Endothelial cell of umbilical vein (primary cell): Measurements from ENCODE around the gene NALCN. TPM values are rescaled to one million over a fixed set of nuclear protein-coding genes. Genes with fewer than 3 reads are reported as not detected.
A peak's percentile ranks its signal among the peaks of the same experiment; 100 is the strongest.

Experiments
- BruUV-seq: library from RNA; stranded (reverse); fragments of 400-500 nt; replicated peaks from 2 replicates; lab custom pipeline; 2021; lab: Mats Ljungman, UMichigan
- CTCF ChIA-PET: fragments of 300-600, 350-600 bp; sonication (Branson Sonifier 250); formaldehyde crosslinking; loops from one replicate; lab custom pipeline; 2021; ENCODE audit warnings: antibody characterized with exemption, inconsistent platforms; lab: Charles Lee
- POLR2A ChIA-PET: fragments of 300-600, 350-600 bp; sonication (Branson Sonifier 250); formaldehyde crosslinking; loops from one replicate; lab custom pipeline; 2021; ENCODE audit warnings: antibody characterized with exemption, inconsistent platforms; lab: Charles Lee
- DNase-seq: peaks from one replicate; pipeline ENCODE4 v3.0.0-alpha.2; 2011; ENCODE audit warnings: low read depth, low spot score
- FAIRE-seq: peaks from 2 replicates; lab custom pipeline; 2011; peaks lifted over from hg19 to GRCh38; lab: Jason Lieb, UNC
- H2AFZ ChIP-seq: 2 replicates; pipeline ENCODE4 v1.6.0; 2012; ENCODE audit warnings: low read depth, low read length, control low read depth, inconsistent platforms
- H3K27ac ChIP-seq: 2 replicates; pipeline ENCODE4 v1.5.1; 2011; ENCODE audit warnings: low read depth, mild to moderate bottlenecking, control low read depth, low read length, moderate library complexity; ENCODE audit not compliant: insufficient read depth
- H3K27me3 ChIP-seq, 2 experiments: 2 replicates each; pipeline versions ENCODE4 v1.6.0 to v1.6.1; 2011; ENCODE audit warnings: low read length in 2 of 2, mixed read lengths in 1 of 2; ENCODE audit not compliant: control insufficient read depth in 2 of 2, insufficient read depth in 2 of 2
- H3K36me3 ChIP-seq, 2 experiments: 2 replicates in 1 of 2; 3 replicates in 1 of 2; pipeline ENCODE4 v1.5.1; 2011; ENCODE audit warnings: low read length in 2 of 2, mild to moderate bottlenecking in 1 of 2, moderate library complexity in 1 of 2; ENCODE audit not compliant: control insufficient read depth in 2 of 2, insufficient read depth in 2 of 2; ENCODE audit errors: extremely low read depth in 1 of 2
- H3K4me1 ChIP-seq: 3 replicates; pipeline ENCODE4 v1.5.1; 2011; ENCODE audit warnings: mild to moderate bottlenecking, low read length; ENCODE audit not compliant: control insufficient read depth, insufficient read depth; ENCODE audit errors: extremely low read depth
- H3K4me2 ChIP-seq: 2 replicates; pipeline ENCODE4 v1.6.1; 2011; ENCODE audit warnings: low read length, control low read depth, mixed read lengths; ENCODE audit not compliant: insufficient read depth
- H3K4me3 ChIP-seq, 3 experiments: fragments of 200-600 bp in 1 of 3; sonication (generic), shearing (Covaris generic) in 1 of 3; replicated peaks in 1 of 3; 2 replicates each; pipeline ENCODE4 v1.5.1; 2011 to 2016; ENCODE audit warnings: control low read depth in 3 of 3, low read length in 3 of 3, mild to moderate bottlenecking in 2 of 3, inconsistent platforms in 1 of 3, low read depth in 1 of 3, moderate library complexity in 1 of 3; ENCODE audit not compliant: insufficient read depth in 1 of 3
- H3K79me2 ChIP-seq: 2 replicates; pipeline ENCODE4 v1.6.0; 2012; ENCODE audit warnings: low read length, inconsistent platforms; ENCODE audit not compliant: control insufficient read depth, insufficient read depth
- H3K9ac ChIP-seq: replicated peaks from 2 replicates; pipeline ENCODE3; 2011; ENCODE audit warnings: low read length, control low read depth; ENCODE audit not compliant: insufficient read depth; ENCODE audit errors: extremely low read depth
- H3K9me1 ChIP-seq: replicated peaks from 3 replicates; pipeline ENCODE4 v1.6.0; 2011; ENCODE audit warnings: mild to moderate bottlenecking, low read length; ENCODE audit not compliant: control insufficient read depth, insufficient read depth; ENCODE audit errors: extremely low read depth
- H3K9me3 ChIP-seq: replicated peaks from 2 replicates; pipeline ENCODE4 v1.5.1; 2012; ENCODE audit warnings: low read length, inconsistent platforms; ENCODE audit not compliant: control insufficient read depth, insufficient read depth
- H4K20me1 ChIP-seq: replicated peaks from 2 replicates; pipeline ENCODE3; 2011; ENCODE audit warnings: mild to moderate bottlenecking, low read length; ENCODE audit not compliant: control insufficient read depth, insufficient read depth; ENCODE audit errors: extremely low read depth
- EZH2 ChIP-seq: IDR thresholded peaks from 2 replicates; pipeline ENCODE4 v1.6.1; 2012; ENCODE audit warnings: borderline replicate concordance, low read depth, mild to moderate bottlenecking, moderate library complexity, low read length, inconsistent platforms; ENCODE audit not compliant: severe bottlenecking
- FOS ChIP-seq: IDR thresholded peaks from 2 replicates; pipeline ENCODE4 v1.6.1; 2011; ENCODE audit warnings: mild to moderate bottlenecking, low read length, moderate library complexity, borderline replicate concordance; ENCODE audit not compliant: insufficient read depth
- GATA2 ChIP-seq: IDR thresholded peaks from 2 replicates; pipeline ENCODE4 v1.7.0; 2011; ENCODE audit warnings: low read depth, mild to moderate bottlenecking, moderate library complexity, mixed read lengths, low read length; ENCODE audit not compliant: insufficient read length, insufficient read depth
- JUN ChIP-seq: IDR thresholded peaks from 2 replicates; pipeline ENCODE4 v1.6.1; 2011; ENCODE audit warnings: borderline replicate concordance, low read depth; ENCODE audit not compliant: insufficient read length, insufficient read depth
- MYC ChIP-seq: IDR thresholded peaks from one replicate; pipeline ENCODE4 v1.6.1; 2011; ENCODE audit warnings: mild to moderate bottlenecking, low read depth, low read length
- POLR2A ChIP-seq: IDR thresholded peaks from 2 replicates; pipeline ENCODE4 v1.6.1; 2012; ENCODE audit warnings: low read depth, mild to moderate bottlenecking, control low read depth, low read length
- POLR2AphosphoS5 ChIP-seq: IDR thresholded peaks from 2 replicates; pipeline ENCODE4 v1.6.1; 2012; ENCODE audit warnings: low read depth, mild to moderate bottlenecking, control low read depth, low read length, moderate library complexity; ENCODE audit not compliant: insufficient read depth
- dilution Hi-C: fragments of 300-500 bp; cut with MboI; formaldehyde crosslinking; loops from one replicate; pipeline ENCODE4 v1.15.0; 2019; ENCODE audit warnings: low sequenced_read_pairs; ENCODE audit not compliant: extremely low pct_ligation_motif_present
- intact Hi-C: fragments of 100-400 bp; cut with micrococcal nuclease; formaldehyde crosslinking; loops from one replicate; pipeline ENCODE4 v1.10.0; 2022
- polyA plus RNA-seq, 4 experiments: library from polyadenylated mRNA; depleted of rRNA in 3 of 4; stranded (reverse) in 3 of 4; unstranded in 1 of 4; fragments of >200 nt; gene quantifications; 2 replicates each; pipeline versions ENCODE4 v1.2.1 to v1.2.3, GENCODE V29; 2011 to 2012; ENCODE audit warnings: missing spikeins in 1 of 4
- total RNA-seq: library from RNA; stranded (reverse); gene quantifications from 2 replicates; pipeline ENCODE4 v1.2.3, GENCODE V29; 2021
- TF ChIP-seq, protein P1 (sequence below), 2 donors: IDR thresholded peaks; 1 replicate in 1 of 2; 2 replicates in 1 of 2; pipeline ENCODE4 v1.5.1; 2011; ENCODE audit warnings: low read length in 2 of 2, mild to moderate bottlenecking in 2 of 2, moderate library complexity in 2 of 2, control low read depth in 1 of 2, inconsistent platforms in 1 of 2, low read depth in 1 of 2; ENCODE audit not compliant: insufficient read depth in 1 of 2; ENCODE audit errors: extremely low read depth in 1 of 2
- TF ChIP-seq, protein P2 (sequence below): IDR thresholded peaks from 2 replicates; pipeline ENCODE4 v1.6.1; 2011; ENCODE audit not compliant: insufficient read depth, insufficient read length

Gene NALCN
- total and polyA plus RNA-seq, 2 donors (not counting 3 experiments of a cell fraction or from before 2014, with no cell fraction given) = 3.3 to 4.4 TPM

DNA sequence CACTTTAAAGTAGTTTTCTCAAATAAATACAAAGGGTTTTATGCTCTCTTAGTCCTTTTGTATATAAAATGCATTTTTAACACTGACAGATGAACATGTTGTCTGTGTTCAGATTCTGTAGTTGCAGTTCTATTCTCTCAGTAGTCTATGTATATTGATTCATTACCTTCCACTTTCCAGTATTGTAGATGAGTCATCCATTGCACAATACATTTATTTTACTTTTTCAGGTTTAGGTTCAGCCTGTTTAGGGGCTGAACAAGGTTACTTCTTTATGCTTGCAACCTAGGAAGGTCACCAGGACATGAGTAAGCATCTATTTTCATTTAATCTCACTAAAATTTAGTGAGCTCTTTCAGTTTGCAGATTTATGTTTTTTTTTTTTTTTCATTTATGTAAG lies 173.6 kb downstream of the NALCN start:
- DNase-seq = no peak
- Histone ChIP-seq H3K79me2 (no peaks in the 10 kb centered on the region), H3K4me2 (no peak overlapping the region), H3K27ac (no peak overlapping the region), H3K9ac (no peak overlapping the region), H3K9me1 (no peaks in the 10 kb centered on the region), H3K36me3 (no peaks in the 10 kb centered on the region), H3K4me1 (no peaks in the 10 kb centered on the region), H4K20me1 (no peaks in the 10 kb centered on the region), H2AFZ (no peak overlapping the region), H3K4me3 (no peak overlapping the region), H3K9me3 (no peaks in the 10 kb centered on the region), H3K27me3 (no peaks in the 10 kb centered on the region)
- no TSS peak for BruUV-seq
- FAIRE-seq = no peak
- TF ChIP-seq FOS = peak; percentile 71
- TF ChIP-seq EZH2 = no peak
- no peak for TF ChIP-seq MYC
- no peak for TF ChIP-seq POLR2AphosphoS5
- TF ChIP-seq GATA2 = no peak
- dilution Hi-C loops (no loop called here), intact Hi-C loops (no loop called here)
- ChIA-PET POLR2A (no interaction called here), CTCF (interaction anchor here (1.1 kb wide), 1 partner anchor 31 kb away, joined by 3 read pairs; no protein-coding TSS in a partner anchor)

DNA sequence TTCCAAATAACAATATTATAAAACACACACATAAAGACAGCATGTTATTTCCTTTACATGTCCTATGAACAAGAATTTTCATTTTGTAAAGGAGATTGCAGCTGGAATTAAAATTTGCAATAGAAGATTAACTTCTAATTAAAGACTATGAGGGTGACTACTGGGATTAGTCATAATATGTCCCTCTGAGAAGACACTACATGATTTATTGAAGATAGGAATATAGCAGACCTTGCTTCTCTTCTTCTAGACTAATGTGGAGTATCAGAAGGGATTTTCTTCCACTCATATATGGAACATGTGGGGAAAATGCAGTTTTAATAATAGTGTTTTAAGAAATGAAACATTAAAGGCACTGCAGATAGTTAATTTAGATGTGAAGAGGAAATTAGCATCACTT lies 177.8 kb downstream of the NALCN start:
- no TSS peak for BruUV-seq
- Histone ChIP-seq H3K27me3 (no peaks in the 10 kb centered on the region), H3K36me3 (no peaks in the 10 kb centered on the region), H3K4me1 (no peaks in the 10 kb centered on the region), H3K9me1 (no peaks in the 10 kb centered on the region), H3K4me3 (no peak overlapping the region), H2AFZ (no peak overlapping the region), H4K20me1 (no peaks in the 10 kb centered on the region), H3K79me2 (no peaks in the 10 kb centered on the region), H3K27ac (no peak overlapping the region), H3K9me3 (no peaks in the 10 kb centered on the region), H3K4me2 (no peak overlapping the region), H3K9ac (no peak overlapping the region)
- FAIRE-seq (no peak), DNase-seq (no peak)
- POLR2A ChIA-PET = no interaction called here
- CTCF ChIA-PET = interaction anchor here (1.2 kb wide), 1 partner anchor 10 kb away, joined by 3 read pairs; no protein-coding TSS in a partner anchor
- TF ChIP-seq, protein P1, sequence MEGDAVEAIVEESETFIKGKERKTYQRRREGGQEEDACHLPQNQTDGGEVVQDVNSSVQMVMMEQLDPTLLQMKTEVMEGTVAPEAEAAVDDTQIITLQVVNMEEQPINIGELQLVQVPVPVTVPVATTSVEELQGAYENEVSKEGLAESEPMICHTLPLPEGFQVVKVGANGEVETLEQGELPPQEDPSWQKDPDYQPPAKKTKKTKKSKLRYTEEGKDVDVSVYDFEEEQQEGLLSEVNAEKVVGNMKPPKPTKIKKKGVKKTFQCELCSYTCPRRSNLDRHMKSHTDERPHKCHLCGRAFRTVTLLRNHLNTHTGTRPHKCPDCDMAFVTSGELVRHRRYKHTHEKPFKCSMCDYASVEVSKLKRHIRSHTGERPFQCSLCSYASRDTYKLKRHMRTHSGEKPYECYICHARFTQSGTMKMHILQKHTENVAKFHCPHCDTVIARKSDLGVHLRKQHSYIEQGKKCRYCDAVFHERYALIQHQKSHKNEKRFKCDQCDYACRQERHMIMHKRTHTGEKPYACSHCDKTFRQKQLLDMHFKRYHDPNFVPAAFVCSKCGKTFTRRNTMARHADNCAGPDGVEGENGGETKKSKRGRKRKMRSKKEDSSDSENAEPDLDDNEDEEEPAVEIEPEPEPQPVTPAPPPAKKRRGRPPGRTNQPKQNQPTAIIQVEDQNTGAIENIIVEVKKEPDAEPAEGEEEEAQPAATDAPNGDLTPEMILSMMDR (IDR thresholded peaks at IDR 0.05; ENCODE audit: extremely low read depth in 1 of 2, insufficient read depth in 1 of 2, low read depth in 1 of 2, low read length in 2 of 2) = no peak
- TF ChIP-seq, protein P2, sequence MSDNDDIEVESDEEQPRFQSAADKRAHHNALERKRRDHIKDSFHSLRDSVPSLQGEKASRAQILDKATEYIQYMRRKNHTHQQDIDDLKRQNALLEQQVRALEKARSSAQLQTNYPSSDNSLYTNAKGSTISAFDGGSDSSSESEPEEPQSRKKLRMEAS = no peak
- TF ChIP-seq FOS = no peak
- no peak for TF ChIP-seq EZH2
- no peak for TF ChIP-seq GATA2
- TF ChIP-seq JUN = no peak
- TF ChIP-seq POLR2AphosphoS5 = no peak
- TF ChIP-seq MYC = no peak
- no peak for TF ChIP-seq POLR2A
- dilution Hi-C loops (no loop called here), intact Hi-C loops (no loop called here)
